Keratinocyte (primary cell): ENCODE data around the gene BEX3. TPM values are rescaled to one million over a fixed set of nuclear protein-coding genes. Genes with fewer than 3 reads are reported as not detected.
A peak's percentile ranks its signal among the peaks of the same experiment; 100 is the strongest.

Source experiments
- DNase-seq: peaks from one replicate; pipeline ENCODE4 v3.0.0-alpha.2; 2011; ENCODE audit warnings: low read depth, missing footprints, low spot score
- FAIRE-seq: peaks from 2 replicates; lab custom pipeline; 2011; peaks lifted over from hg19 to GRCh38; lab: Jason Lieb, UNC
- H2AFZ ChIP-seq: 2 replicates; pipeline ENCODE4 v1.6.0; 2012; ENCODE audit warnings: low read length, control low read depth, inconsistent platforms; ENCODE audit not compliant: control insufficient read depth
- H3K27ac ChIP-seq: 2 replicates; pipeline ENCODE4 v1.5.1; 2011; ENCODE audit warnings: low read length; ENCODE audit not compliant: control insufficient read depth, insufficient read depth
- H3K27me3 ChIP-seq: 3 replicates; pipeline ENCODE4 v1.6.0; 2011; ENCODE audit warnings: low read length; ENCODE audit not compliant: control insufficient read depth, insufficient read depth; ENCODE audit errors: extremely low read depth
- H3K36me3 ChIP-seq, 2 experiments: 2 replicates in 1 of 2; 3 replicates in 1 of 2; pipeline ENCODE4 v1.5.1; 2011; ENCODE audit warnings: low read length in 2 of 2, mild to moderate bottlenecking in 1 of 2; ENCODE audit not compliant: control insufficient read depth in 2 of 2, insufficient read depth in 2 of 2; ENCODE audit errors: extremely low read depth in 1 of 2
- H3K4me1 ChIP-seq: 3 replicates; pipeline ENCODE4 v1.5.1; 2011; ENCODE audit warnings: low read length; ENCODE audit not compliant: control insufficient read depth, insufficient read depth; ENCODE audit errors: extremely low read depth
- H3K4me2 ChIP-seq: 3 replicates; pipeline ENCODE4 v1.6.0; 2011; ENCODE audit warnings: low read depth, low read length; ENCODE audit not compliant: control insufficient read depth, insufficient read depth; ENCODE audit errors: extremely low read depth
- H3K4me3 ChIP-seq, 3 experiments: fragments of 200-600 bp in 1 of 3; sonication (generic) in 1 of 3; 2 replicates in 2 of 3; 3 replicates in 1 of 3; pipeline ENCODE4 v1.5.1; 2011 to 2016; ENCODE audit warnings: low read length in 3 of 3, mild to moderate bottlenecking in 3 of 3, control low read depth in 2 of 3, inconsistent platforms in 1 of 3, low read depth in 1 of 3, mixed read lengths in 1 of 3, mixed run types in 1 of 3, moderate library complexity in 1 of 3; ENCODE audit not compliant: control insufficient read depth in 2 of 3, insufficient read depth in 2 of 3; ENCODE audit errors: extremely low read depth in 1 of 3
- H3K79me2 ChIP-seq: 2 replicates; pipeline ENCODE4 v1.6.0; 2012; ENCODE audit warnings: low read length; ENCODE audit not compliant: control insufficient read depth, insufficient read depth
- H3K9ac ChIP-seq: 3 replicates; pipeline ENCODE4 v1.6.0; 2011; ENCODE audit warnings: low read length; ENCODE audit not compliant: control insufficient read depth, insufficient read depth; ENCODE audit errors: extremely low read depth
- H3K9me1 ChIP-seq: 3 replicates; pipeline ENCODE4 v1.6.0; 2011; ENCODE audit warnings: low read length; ENCODE audit not compliant: control insufficient read depth, insufficient read depth; ENCODE audit errors: extremely low read depth
- H3K9me3 ChIP-seq: 2 replicates; pipeline ENCODE4 v1.5.1; 2012; ENCODE audit warnings: low read depth, low read length; ENCODE audit not compliant: control insufficient read depth
- H4K20me1 ChIP-seq: 3 replicates; pipeline ENCODE4 v1.6.0; 2011; ENCODE audit warnings: low read length; ENCODE audit not compliant: control insufficient read depth, insufficient read depth; ENCODE audit errors: extremely low read depth
- EZH2 ChIP-seq: IDR thresholded peaks from one replicate; pipeline ENCODE4 v1.6.1; 2012; ENCODE audit warnings: inconsistent platforms, mild to moderate bottlenecking, low read length, moderate library complexity
- dilution Hi-C: fragments of 300-500 bp; cut with MboI; formaldehyde crosslinking; loops from one replicate; pipeline ENCODE4 v1.7.0; 2020; ENCODE audit warnings: low sequenced_read_pairs; ENCODE audit not compliant: extremely low pct_ligation_motif_present
- polyA plus RNA-seq, 5 experiments: library from polyadenylated mRNA; depleted of rRNA in 3 of 5; stranded (reverse) in 3 of 5; stranded (forward) in 1 of 5; unstranded in 1 of 5; fragments of >200 nt; gene quantifications; 1 replicate in 1 of 5; 2 replicates in 3 of 5; 3 replicates in 1 of 5; pipeline versions ENCODE4 v1.2.1 to v1.2.3, GENCODE V29; 2011 to 2012; ENCODE audit warnings: missing spikeins in 2 of 5, low read depth in 1 of 5, low replicate concordance in 1 of 5
- TF ChIP-seq, protein P1 (sequence below), 3 experiments: IDR thresholded peaks in 1 of 3; conservative IDR thresholded peaks in 1 of 3; optimal IDR thresholded peaks in 1 of 3; 2 replicates in 2 of 3; 3 replicates in 1 of 3; pipeline versions ENCODE3 to v1.5.1; 2011; ENCODE audit warnings: low read length in 3 of 3, mild to moderate bottlenecking in 3 of 3, moderate library complexity in 2 of 3, control low read depth in 1 of 3, inconsistent platforms in 1 of 3; ENCODE audit not compliant: insufficient read depth in 2 of 3; ENCODE audit errors: extremely low read depth in 1 of 3

The BEX3 gene
- polyA plus RNA-seq, 1 donor (not counting 4 experiments of a cell fraction or from before 2014, with no cell fraction given) = 264 TPM

GRCh38 chrX:103397707-103398106, 21.4 kb downstream of the BEX3 start:
- DNase-seq (no peak), FAIRE-seq (no peak)
- H3K4me2 ChIP-seq = no peak overlapping the region
- H3K4me3 ChIP-seq = no peak overlapping the region
- no peak overlapping the region for H3K27ac ChIP-seq
- no peaks in the 10 kb centered on the region for H4K20me1 ChIP-seq
- no peak overlapping the region for H2AFZ ChIP-seq
- no peaks in the 10 kb centered on the region for H3K27me3 ChIP-seq
- H3K9me3 ChIP-seq = no peaks in the 10 kb centered on the region
- TF ChIP-seq EZH2 = no peak
- TF ChIP-seq, protein P1, sequence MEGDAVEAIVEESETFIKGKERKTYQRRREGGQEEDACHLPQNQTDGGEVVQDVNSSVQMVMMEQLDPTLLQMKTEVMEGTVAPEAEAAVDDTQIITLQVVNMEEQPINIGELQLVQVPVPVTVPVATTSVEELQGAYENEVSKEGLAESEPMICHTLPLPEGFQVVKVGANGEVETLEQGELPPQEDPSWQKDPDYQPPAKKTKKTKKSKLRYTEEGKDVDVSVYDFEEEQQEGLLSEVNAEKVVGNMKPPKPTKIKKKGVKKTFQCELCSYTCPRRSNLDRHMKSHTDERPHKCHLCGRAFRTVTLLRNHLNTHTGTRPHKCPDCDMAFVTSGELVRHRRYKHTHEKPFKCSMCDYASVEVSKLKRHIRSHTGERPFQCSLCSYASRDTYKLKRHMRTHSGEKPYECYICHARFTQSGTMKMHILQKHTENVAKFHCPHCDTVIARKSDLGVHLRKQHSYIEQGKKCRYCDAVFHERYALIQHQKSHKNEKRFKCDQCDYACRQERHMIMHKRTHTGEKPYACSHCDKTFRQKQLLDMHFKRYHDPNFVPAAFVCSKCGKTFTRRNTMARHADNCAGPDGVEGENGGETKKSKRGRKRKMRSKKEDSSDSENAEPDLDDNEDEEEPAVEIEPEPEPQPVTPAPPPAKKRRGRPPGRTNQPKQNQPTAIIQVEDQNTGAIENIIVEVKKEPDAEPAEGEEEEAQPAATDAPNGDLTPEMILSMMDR (optimal IDR thresholded peaks at IDR 0.05 in 1 of 3, IDR thresholded peaks at IDR 0.05 in 1 of 3, conservative IDR thresholded peaks at IDR 0.05 in 1 of 3; ENCODE audit: extremely low read depth in 1 of 3, insufficient read depth in 2 of 3, low read length in 3 of 3) = no peak
- peaks cover 11% of the 10 kb centered on the region for H3K4me1 ChIP-seq
- H3K9ac ChIP-seq = no peak overlapping the region
- no peaks in the 10 kb centered on the region for H3K9me1 ChIP-seq
- no peaks in the 10 kb centered on the region for H3K36me3 ChIP-seq
- no peaks in the 10 kb centered on the region for H3K79me2 ChIP-seq
- dilution Hi-C loops = no loop called here

- H3K27me3 ChIP-seq = no peaks in the 10 kb centered on the region
- H3K79me2 ChIP-seq = no peaks in the 10 kb centered on the region
- no peak overlapping the region for H2AFZ ChIP-seq
- dilution Hi-C loops = no loop called here
- H3K4me3 ChIP-seq = no peak overlapping the region
- no peaks in the 10 kb centered on the region for H3K9me3 ChIP-seq
- no peak overlapping the region for H3K9ac ChIP-seq
- H3K36me3 ChIP-seq = no peaks in the 10 kb centered on the region
- no peak for TF ChIP-seq EZH2
- TF ChIP-seq, protein P1 (optimal IDR thresholded peaks at IDR 0.05 in 1 of 3, IDR thresholded peaks at IDR 0.05 in 1 of 3, conservative IDR thresholded peaks at IDR 0.05 in 1 of 3; ENCODE audit: extremely low read depth in 1 of 3, insufficient read depth in 2 of 3, low read length in 3 of 3) = no peak
- peak overlapping the region; percentile 9 for H3K4me2 ChIP-seq
- DNase-seq (no peak), FAIRE-seq (peak; percentile 90)
- H3K9me1 ChIP-seq = no peaks in the 10 kb centered on the region
- no peaks in the 10 kb centered on the region for H4K20me1 ChIP-seq
- H3K4me1 ChIP-seq = peaks cover 11% of the 10 kb centered on the region
- H3K27ac ChIP-seq = no peak overlapping the region
Measured at GRCh38 chrX:103398421-103398864, 22.1 kb downstream of the BEX3 start.
